HepG2 (cell line): ENCODE measurements around the gene LIPC. TPM values are rescaled to one million over a fixed set of nuclear protein-coding genes. Genes with fewer than 3 reads are reported as not detected.

Experiments used
- ATAC-seq: fragments of 200-7000 bp; cut with Tn5 transposase; 3 replicates; pipeline ENCODE4 v1.9.1; 2020; ENCODE audit warnings: mild to moderate bottlenecking, moderate library complexity
- BruUV-seq: library from RNA; stranded (reverse); fragments of 400-500 nt; replicated peaks from 2 replicates; lab custom pipeline; 2021; lab: Mats Ljungman, UMichigan
- CTCF ChIA-PET: fragments of 300-600 bp; formaldehyde crosslinking; extraction: SDS; loops from one replicate; lab custom pipeline; 2021; ENCODE audit warnings: low total read pairs, inconsistent platforms, low intra/inter-chr PET ratio; lab: Yijun Ruan, JAX
- POLR2A ChIA-PET: fragments of 350-600 bp; sonication (Branson Sonifier 250); formaldehyde crosslinking; loops from one replicate; lab custom pipeline; 2020; ENCODE audit warnings: antibody characterized with exemption, inconsistent platforms; lab: Yijun Ruan, JAX
- DNase-seq: peaks from one replicate; pipeline ENCODE4 v3.0.0-alpha.2; 2015; ENCODE audit warnings: low spot score
- FAIRE-seq: peaks from 3 replicates; lab custom pipeline; 2011; peaks lifted over from hg19 to GRCh38; lab: Jason Lieb, UNC
- H2AFZ ChIP-seq: one replicate; pipeline ENCODE4 v1.6.1; 2011; ENCODE audit warnings: low read length, inconsistent platforms
- H3K27ac ChIP-seq: fragments of 300-600 bp; 3 replicates; pipeline ENCODE4 v1.8.0; 2011; ENCODE audit warnings: mixed run types, mild to moderate bottlenecking, mixed read lengths, low read length, inconsistent platforms; ENCODE audit not compliant: insufficient read depth; ENCODE audit errors: extremely low read length
- H3K27me3 ChIP-seq, 2 experiments: fragments of 200-600 bp in 1 of 2; 2 replicates in 1 of 2; 3 replicates in 1 of 2; pipeline versions ENCODE4 v1.6.0 to v1.8.0; 2011; ENCODE audit warnings: low read length in 2 of 2, mild to moderate bottlenecking in 2 of 2, moderate library complexity in 2 of 2, inconsistent platforms in 1 of 2; ENCODE audit not compliant: insufficient read depth in 2 of 2, control insufficient read depth in 1 of 2
- H3K36me3 ChIP-seq, 2 experiments: fragments of 200-600 bp in 1 of 2; replicated peaks in 1 of 2; 2 replicates in 1 of 2; 3 replicates in 1 of 2; pipeline versions ENCODE4 v1.5.1 to v1.8.0; 2011; ENCODE audit warnings: low read length in 2 of 2, inconsistent platforms in 1 of 2; ENCODE audit not compliant: insufficient read depth in 2 of 2, control insufficient read depth in 1 of 2
- H3K4me1 ChIP-seq: 2 replicates; pipeline ENCODE4 v1.5.1; 2012; ENCODE audit warnings: low read length, inconsistent platforms; ENCODE audit not compliant: insufficient read depth
- H3K4me2 ChIP-seq: 2 replicates; pipeline ENCODE4 v1.6.0; 2011; ENCODE audit warnings: low read depth, low read length, inconsistent platforms
- H3K4me3 ChIP-seq, 3 experiments: fragments of 200-600 bp in 1 of 3; sonication (generic), shearing (Covaris generic) in 1 of 3; replicated peaks in 1 of 3; 2 replicates each; pipeline ENCODE4 v1.5.1; 2011 to 2016; ENCODE audit warnings: low read length in 3 of 3, inconsistent platforms in 2 of 3, low read depth in 2 of 3, mild to moderate bottlenecking in 2 of 3, control low read depth in 1 of 3, mixed read lengths in 1 of 3; ENCODE audit not compliant: insufficient read depth in 1 of 3
- H3K79me2 ChIP-seq: one replicate; pipeline ENCODE4 v1.6.1; 2011; ENCODE audit warnings: low read length, inconsistent platforms; ENCODE audit not compliant: insufficient read depth
- H3K9ac ChIP-seq: 2 replicates; pipeline ENCODE4 v1.6.0; 2011; ENCODE audit warnings: mild to moderate bottlenecking, low read depth, low read length, inconsistent platforms; ENCODE audit not compliant: insufficient read depth
- H3K9me3 ChIP-seq: 2 replicates; pipeline ENCODE4 v1.5.1; 2012; ENCODE audit warnings: mild to moderate bottlenecking, low read length
- H4K20me1 ChIP-seq: 2 replicates; pipeline ENCODE4 v1.6.0; 2011; ENCODE audit warnings: inconsistent platforms, mild to moderate bottlenecking, low read length, moderate library complexity; ENCODE audit not compliant: insufficient read depth
- ATF5 ChIP-seq: sonication (generic); formaldehyde crosslinking; IDR thresholded peaks from 2 replicates; pipeline ENCODE4 v1.4.0; 2020; ENCODE audit warnings: mild to moderate bottlenecking, low read depth, missing genetic modification reagents
- GFI1 ChIP-seq: sonication (generic); formaldehyde crosslinking; IDR thresholded peaks from 2 replicates; pipeline ENCODE4 v1.5.0; 2020; ENCODE audit warnings: missing genetic modification reagents, mild to moderate bottlenecking, borderline replicate concordance
- ISX ChIP-seq: sonication (generic); formaldehyde crosslinking; conservative IDR thresholded peaks from 2 replicates; pipeline ENCODE4 v1.5.0; 2020; ENCODE audit warnings: missing genetic modification reagents
- MYC ChIP-seq: sonication (generic); formaldehyde crosslinking; IDR thresholded peaks from 2 replicates; pipeline ENCODE4 v1.9.0; 2021; ENCODE audit warnings: missing genetic modification reagents, borderline replicate concordance
- PHF8 ChIP-seq: sonication (generic); formaldehyde crosslinking; IDR thresholded peaks from 2 replicates; pipeline ENCODE4 v1.5.0; 2020; ENCODE audit warnings: missing genetic modification reagents
- SRY ChIP-seq: sonication (generic); formaldehyde crosslinking; IDR thresholded peaks from 2 replicates; pipeline ENCODE4 v1.8.0; 2022; ENCODE audit warnings: mild to moderate bottlenecking, missing genetic modification reagents
- TEAD3 ChIP-seq: optimal IDR thresholded peaks from 2 replicates; pipeline ENCODE3; 2016; ENCODE audit warnings: borderline replicate concordance
- ZNF143 ChIP-seq: sonication (generic); formaldehyde crosslinking; IDR thresholded peaks from 2 replicates; pipeline ENCODE4 v1.4.0; 2020; ENCODE audit warnings: missing genetic modification reagents
- ZNF205 ChIP-seq: IDR thresholded peaks from 2 replicates; pipeline ENCODE4 v1.6.1; 2018; ENCODE audit warnings: missing biosample characterization, missing genetic modification reagents
- ZNF260 ChIP-seq: sonication (generic); formaldehyde crosslinking; IDR thresholded peaks from 2 replicates; pipeline ENCODE4 v1.4.0; 2020; ENCODE audit warnings: missing genetic modification reagents, low read depth, mild to moderate bottlenecking, borderline replicate concordance
- ZNF274 ChIP-seq: sonication (generic); formaldehyde crosslinking; IDR thresholded peaks from 2 replicates; pipeline ENCODE4 v1.5.1; 2020; ENCODE audit warnings: mild to moderate bottlenecking, missing genetic modification reagents
- ZNF292 ChIP-seq: sonication (generic); formaldehyde crosslinking; IDR thresholded peaks from 2 replicates; pipeline ENCODE4 v1.8.1; 2022; ENCODE audit warnings: mild to moderate bottlenecking, low read depth, missing genetic modification reagents, borderline replicate concordance
- ZNF431 ChIP-seq: sonication (generic); formaldehyde crosslinking; IDR thresholded peaks from 2 replicates; pipeline ENCODE4 v1.9.0; 2022; ENCODE audit warnings: missing genetic modification reagents, low read depth, mild to moderate bottlenecking, borderline replicate concordance
- ZNF792 ChIP-seq: IDR thresholded peaks from 2 replicates; pipeline ENCODE4 v1.6.1; 2016
- ZNF879 ChIP-seq: sonication (generic); formaldehyde crosslinking; IDR thresholded peaks from 2 replicates; pipeline ENCODE4 v1.8.1; 2023; ENCODE audit warnings: missing genetic modification reagents
- ZSCAN30 ChIP-seq: sonication (generic); formaldehyde crosslinking; IDR thresholded peaks from 2 replicates; pipeline ENCODE4 v1.5.0; 2020; ENCODE audit warnings: mild to moderate bottlenecking, missing genetic modification reagents
- WGBS: methylation state at CpG from one replicate; pipeline ENCODE4 v1.1.6; 2017; ENCODE audit warnings: low lambda C conversion rate; 5-methylcytosine and 5-hydroxymethylcytosine counted together
- in situ Hi-C: cut with HindIII; loops from 2 replicates; pipeline ENCODE4 v1.10.0; 2017; ENCODE audit warnings: low pct_unique_long_range_greater_than_20kb; ENCODE audit not compliant: extremely low pct_ligation_motif_present
- intact Hi-C: fragments of 100-400 bp; cut with micrococcal nuclease; formaldehyde crosslinking; loops from one replicate; pipeline ENCODE4 v1.10.0; 2022; ENCODE audit not compliant: unreplicated experiment
- polyA plus RNA-seq, 8 experiments: library from polyadenylated mRNA; depleted of rRNA in 3 of 8; stranded (reverse) in 7 of 8; unstranded in 1 of 8; fragments of >200 nt; fragmentation: Illumina TruSeq in 4 of 8; extraction: Trizol in 4 of 8; gene quantifications; 2 replicates each; pipeline versions ENCODE4 v1.2.1 to v1.2.3, GENCODE V29; 2011 to 2016; ENCODE audit warnings: low read depth in 4 of 8, missing spikeins in 1 of 8, mixed read lengths in 1 of 8; ENCODE audit not compliant: insufficient read depth in 1 of 8
- total RNA-seq, 5 experiments: library from RNA; depleted of rRNA; stranded (reverse); fragments of >200 nt; fragmentation: Illumina TruSeq; extraction: Trizol; gene quantifications; 2 replicates each; pipeline ENCODE4 v1.2.3, GENCODE V29; 2016; ENCODE audit warnings: low read depth in 1 of 5
- TF ChIP-seq, protein P1 (sequence below): sonication (generic); formaldehyde crosslinking; IDR thresholded peaks from 2 replicates; pipeline ENCODE4 v1.9.0; 2021; ENCODE audit warnings: missing genetic modification reagents, mild to moderate bottlenecking, borderline replicate concordance

Gene LIPC
- total and polyA plus RNA-seq, 2 of the 13 experiments (the other 11 are each of a cell fraction or from before 2014, with no cell fraction given), result 26.0 to 38.0 TPM

GRCh38 chr15:58526647-58527192, 94.9 kb downstream of the LIPC start:
- H3K4me1 ChIP-seq, result peaks cover 61% of the 10 kb centered on the region
- H2AFZ ChIP-seq, result no peak overlapping the region
- DNase-seq (no peak), ATAC-seq (no peak), FAIRE-seq (no peak)
- peak overlapping the region; percentile 78 for H3K27ac ChIP-seq
- H3K4me3 ChIP-seq, result no peak overlapping the region
- H3K9me3 ChIP-seq, result no peaks in the 10 kb centered on the region
- in situ Hi-C loops, result loop anchor here (10.0 kb wide), 1 partner anchor 52 kb away; no protein-coding TSS in a partner anchor
- 96% methylated on average over 5 of the region's 7 CpGs for whole genome bisulfite sequencing
- POLR2A ChIA-PET, result interaction anchor here (1.2 to 3.8 kb wide), 5 partner anchors 17 to 244 kb away, joined by 3 to 34 read pairs (median 8); partner anchors contain the start of gene MINDY2
- BruUV-seq, result no TSS peak
- no peaks in the 10 kb centered on the region; a peak in 1 of 5 replicates for H3K36me3 ChIP-seq
- CTCF ChIA-PET, result no interaction called here
- TF ChIP-seq TEAD3, result no peak
- 0 out of 2 replicates have a peak, but pooled peaks have one; percentile 10 for TF ChIP-seq PHF8 (CRISPR knock-in tag)
- no peak for TF ChIP-seq GFI1 (CRISPR knock-in tag)
- no peak for TF ChIP-seq MYC (CRISPR knock-in tag)
- H3K4me2 ChIP-seq, result no peak overlapping the region
- no peaks in the 10 kb centered on the region for H4K20me1 ChIP-seq
- no peaks in the 10 kb centered on the region for H3K27me3 ChIP-seq
- no peaks in the 10 kb centered on the region for H3K79me2 ChIP-seq
- intact Hi-C loops, result loop anchor here (5.0 kb wide), 1 partner anchor 59 kb away; no protein-coding TSS in a partner anchor
- no peak overlapping the region for H3K9ac ChIP-seq

DNA sequence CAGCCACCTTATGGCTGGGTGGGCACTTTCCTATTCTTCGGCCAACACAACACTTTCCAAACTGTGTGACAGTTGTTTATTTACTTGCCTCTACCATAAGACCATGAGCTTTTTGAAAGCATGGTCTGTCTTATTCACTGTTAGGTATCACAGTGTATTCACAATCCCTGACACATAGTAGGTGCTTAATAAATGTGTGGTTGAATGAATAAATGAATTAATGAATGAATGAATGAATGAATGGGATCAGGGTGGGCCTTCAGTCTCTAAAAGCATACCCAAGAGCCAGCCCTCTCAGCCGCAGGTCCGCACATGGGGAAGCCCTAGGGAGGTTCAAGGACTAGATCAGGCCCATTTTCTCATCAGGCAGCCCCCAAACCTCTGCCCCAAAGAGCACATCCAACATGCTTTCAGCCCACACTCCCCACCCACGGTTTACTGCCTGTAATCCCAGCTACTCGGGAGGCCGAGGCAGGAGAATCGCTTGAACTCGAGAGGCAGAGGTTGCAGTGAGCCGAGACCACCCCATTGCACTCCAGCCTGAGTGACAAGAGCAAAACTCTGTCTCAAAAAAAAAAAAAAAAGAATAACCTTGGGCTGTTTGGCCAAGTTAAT, 95.9 kb downstream of the LIPC start:
- H3K4me1 ChIP-seq, result peaks cover 61% of the 10 kb centered on the region
- CTCF ChIA-PET, result no interaction called here
- H3K79me2 ChIP-seq, result no peaks in the 10 kb centered on the region
- peak overlapping the region; percentile 65 for H3K4me2 ChIP-seq
- H4K20me1 ChIP-seq, result no peaks in the 10 kb centered on the region
- H3K27ac ChIP-seq, result peak overlapping the region; percentile 78
- FAIRE-seq (no peak), DNase-seq (no peak), ATAC-seq (peak; percentile 52)
- BruUV-seq, result no TSS peak
- no peaks in the 10 kb centered on the region; a peak in 1 of 5 replicates for H3K36me3 ChIP-seq
- intact Hi-C loops (loop anchor here (5.0 kb wide), 1 partner anchor 60 kb away; no protein-coding TSS in a partner anchor), in situ Hi-C loops (loop anchor here (10.0 kb wide), 1 partner anchor 53 kb away; no protein-coding TSS in a partner anchor)
- H3K27me3 ChIP-seq, result no peaks in the 10 kb centered on the region
- peak overlapping the region in 1 of 3 experiments; percentile 47; a peak in 3 of 6 replicates for H3K4me3 ChIP-seq
- H3K9ac ChIP-seq, result no peak overlapping the region; the same call in 1 of the 2 replicates
- no peaks in the 10 kb centered on the region for H3K9me3 ChIP-seq
- no peak overlapping the region for H2AFZ ChIP-seq
- WGBS, result 19% methylated on average over 9 of the region's 9 CpGs
- POLR2A ChIA-PET, result interaction anchor here (0.8 to 3.8 kb wide), 12 partner anchors 12 to 243 kb away, joined by 3 to 34 read pairs (median 6); partner anchors contain the start of genes ADAM10 and MINDY2
- TF ChIP-seq SRY (CRISPR knock-in tag) (0 out of 2 replicates have a peak, but pooled peaks have one; percentile 49), ZNF260 (no peak), ZNF792 (CRISPR knock-in tag) (no peak), ZNF431 (CRISPR knock-in tag) (no peak), ATF5 (CRISPR knock-in tag) (no peak), ZNF143 (peak; percentile 5; the same call in 1 of the 2 replicates), ZNF205 (no peak), ZNF274 (CRISPR knock-in tag) (no peak), ZNF879 (CRISPR knock-in tag) (no peak), ZSCAN30 (CRISPR knock-in tag) (no peak), ZNF292 (no peak; the same call in 1 of the 2 replicates), ISX (CRISPR knock-in tag) (no peak)
- TF ChIP-seq, protein P1, sequence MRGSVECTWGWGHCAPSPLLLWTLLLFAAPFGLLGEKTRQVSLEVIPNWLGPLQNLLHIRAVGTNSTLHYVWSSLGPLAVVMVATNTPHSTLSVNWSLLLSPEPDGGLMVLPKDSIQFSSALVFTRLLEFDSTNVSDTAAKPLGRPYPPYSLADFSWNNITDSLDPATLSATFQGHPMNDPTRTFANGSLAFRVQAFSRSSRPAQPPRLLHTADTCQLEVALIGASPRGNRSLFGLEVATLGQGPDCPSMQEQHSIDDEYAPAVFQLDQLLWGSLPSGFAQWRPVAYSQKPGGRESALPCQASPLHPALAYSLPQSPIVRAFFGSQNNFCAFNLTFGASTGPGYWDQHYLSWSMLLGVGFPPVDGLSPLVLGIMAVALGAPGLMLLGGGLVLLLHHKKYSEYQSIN, result no peak
